DOHH2 (cell line): ENCODE measurements around the gene IMPG1.

ENCODE experiments used
- H3F3A ChIP-seq: fragments of 200-600 bp; sonication (generic), shearing (Covaris generic); 2 replicates; pipeline ENCODE4 v1.6.0; 2016; ENCODE audit warnings: antibody characterized with exemption, mild to moderate bottlenecking; ENCODE audit not compliant: control insufficient read depth, insufficient read depth
- H3K27ac ChIP-seq: fragments of 200-600 bp; sonication (generic); 2 replicates; pipeline ENCODE4 v1.5.1; 2014; ENCODE audit warnings: low read depth, mild to moderate bottlenecking, low read length, moderate library complexity
- H3K27me3 ChIP-seq: fragments of 200-600 bp; sonication (generic); 2 replicates; pipeline ENCODE4 v1.6.1; 2014; ENCODE audit warnings: mild to moderate bottlenecking, low read length, mixed read lengths; ENCODE audit not compliant: control insufficient read depth
- H3K36me3 ChIP-seq: fragments of 200-600 bp; sonication (generic); 2 replicates; pipeline ENCODE4 v1.6.1; 2014; ENCODE audit warnings: mild to moderate bottlenecking, low read length, moderate library complexity, mixed read lengths; ENCODE audit not compliant: control insufficient read depth
- H3K4me1 ChIP-seq: fragments of 200-600 bp; sonication (generic); 2 replicates; pipeline ENCODE4 v1.6.1; 2014; ENCODE audit warnings: mild to moderate bottlenecking, low read length, mixed read lengths; ENCODE audit not compliant: control insufficient read depth
- H3K4me2 ChIP-seq: fragments of 200-600 bp; sonication (generic); 2 replicates; pipeline ENCODE4 v1.6.0; 2014; ENCODE audit warnings: mild to moderate bottlenecking, low read length, moderate library complexity
- H3K4me3 ChIP-seq: fragments of 200-600 bp; sonication (generic); 2 replicates; pipeline ENCODE4 v1.5.1; 2014; ENCODE audit warnings: mild to moderate bottlenecking, low read length, mixed read lengths
- H3K79me2 ChIP-seq: fragments of 200-600 bp; sonication (generic); 2 replicates; pipeline ENCODE4 v1.6.1; 2014; ENCODE audit warnings: mild to moderate bottlenecking, low read length, mixed read lengths; ENCODE audit not compliant: control insufficient read depth
- H3K9me2 ChIP-seq: fragments of 200-600 bp; sonication (generic); replicated peaks from 2 replicates; pipeline ENCODE4 v1.6.1; 2014; ENCODE audit warnings: mild to moderate bottlenecking, low read length, mixed read lengths; ENCODE audit not compliant: control insufficient read depth
- H3K9me3 ChIP-seq: fragments of 200-600 bp; sonication (generic); 2 replicates; pipeline ENCODE4 v1.6.1; 2014; ENCODE audit warnings: antibody characterized with exemption, low read length, mixed read lengths; ENCODE audit not compliant: control insufficient read depth, insufficient read depth
- H4K20me1 ChIP-seq: fragments of 200-600 bp; sonication (generic); 2 replicates; pipeline ENCODE4 v1.6.0; 2014; ENCODE audit warnings: low read depth, mild to moderate bottlenecking, antibody characterized with exemption, low read length, moderate library complexity; ENCODE audit not compliant: control insufficient read depth, insufficient read depth
- CTCF ChIP-seq: fragments of 200-600 bp; sonication (generic); IDR thresholded peaks from one replicate; pipeline ENCODE4 v1.5.1; 2014; ENCODE audit warnings: antibody characterized with exemption, mild to moderate bottlenecking, low read depth, low read length; ENCODE audit not compliant: poor library complexity, severe bottlenecking
- EZH2phosphoT487 ChIP-seq: fragments of 200-600 bp; sonication (generic); IDR thresholded peaks from 2 replicates; pipeline ENCODE4 v1.6.1; 2017; ENCODE audit warnings: borderline replicate concordance, mild to moderate bottlenecking, antibody characterized with exemption, low read length, moderate library complexity, mixed read lengths

IMPG1 gene

GRCh38 chr6:75874224-75874623, 198.2 kb downstream of the IMPG1 start:
- Histone ChIP-seq H3K27ac (no peak overlapping the region), H3K4me2 (no peak overlapping the region), H3K9me2 (no peaks in the 10 kb centered on the region), H3K36me3 (no peaks in the 10 kb centered on the region), H3K4me3 (no peak overlapping the region), H3K4me1 (no peaks in the 10 kb centered on the region), H3K79me2 (no peaks in the 10 kb centered on the region), H4K20me1 (no peaks in the 10 kb centered on the region), H3F3A (no peaks in the 10 kb centered on the region), H3K27me3 (no peaks in the 10 kb centered on the region), H3K9me3 (no peaks in the 10 kb centered on the region)
- TF ChIP-seq EZH2phosphoT487: no peak
- TF ChIP-seq CTCF: no peak
